A673 (cell line): ENCODE data around the gene RGP1. TPM values are rescaled to one million over a fixed set of nuclear protein-coding genes. Genes with fewer than 3 reads are reported as not detected.

Source experiments
- BruUV-seq: library from RNA; stranded (reverse); fragments of 400-500 nt; replicated peaks from 2 replicates; lab custom pipeline; 2021; lab: Mats Ljungman, UMichigan
- CTCF ChIA-PET: fragments of 300-600 bp; sonication (Branson Sonifier 250); formaldehyde crosslinking; loops from one replicate; lab custom pipeline; 2022; ENCODE audit warnings: antibody characterized with exemption; lab: Charles Lee
- POLR2A ChIA-PET: fragments of 300-600 bp; sonication (Branson Sonifier 250); formaldehyde crosslinking; loops from one replicate; lab custom pipeline; 2022; ENCODE audit warnings: antibody characterized with exemption; ENCODE audit not compliant: low non-redundant PET; lab: Charles Lee
- DNase-seq: peaks from one replicate; pipeline ENCODE4 v3.0.0-alpha.2; 2015; ENCODE audit warnings: low spot score
- H3K27ac ChIP-seq: fragments of 200-600 bp; sonication (generic); 2 replicates; pipeline ENCODE4 v1.5.1; 2016; ENCODE audit warnings: mixed run types, low read depth, mild to moderate bottlenecking, mixed read lengths, antibody characterized with exemption, low read length; ENCODE audit not compliant: poor library complexity, severe bottlenecking
- H3K27me3 ChIP-seq: fragments of 200-600 bp; sonication (generic); replicated peaks from 2 replicates; pipeline ENCODE4 v1.6.1; 2017; ENCODE audit warnings: mixed run types, low read depth, mild to moderate bottlenecking, mixed read lengths, antibody characterized with exemption, low read length; ENCODE audit not compliant: insufficient read depth, poor library complexity
- H3K36me3 ChIP-seq: fragments of 200-600 bp; sonication (generic); 2 replicates; pipeline ENCODE4 v1.6.1; 2016; ENCODE audit warnings: mixed run types, mild to moderate bottlenecking, mixed read lengths, antibody characterized with exemption, low read length; ENCODE audit not compliant: insufficient read depth, poor library complexity, severe bottlenecking
- H3K4me1 ChIP-seq: fragments of 200-600 bp; sonication (generic); 2 replicates; pipeline ENCODE4 v1.6.1; 2017; ENCODE audit warnings: mixed run types, mild to moderate bottlenecking, mixed read lengths, antibody characterized with exemption, low read length; ENCODE audit not compliant: insufficient read depth, poor library complexity, severe bottlenecking
- H3K4me3 ChIP-seq: fragments of 200-600 bp; sonication (generic); 2 replicates; pipeline ENCODE4 v1.5.1; 2016; ENCODE audit warnings: low read depth, mixed run types, mild to moderate bottlenecking, mixed read lengths, low read length; ENCODE audit not compliant: poor library complexity, severe bottlenecking
- H3K9me3 ChIP-seq: fragments of 200-600 bp; sonication (generic); 2 replicates; pipeline ENCODE4 v1.6.1; 2016; ENCODE audit warnings: mixed run types, low read depth, mild to moderate bottlenecking, mixed read lengths, antibody characterized with exemption, low read length; ENCODE audit not compliant: poor library complexity, severe bottlenecking
- EZH2 ChIP-seq: fragments of 200-600 bp; sonication (generic); IDR thresholded peaks from 2 replicates; pipeline ENCODE4 v1.6.1; 2017; ENCODE audit warnings: borderline replicate concordance, low read depth, mild to moderate bottlenecking, mixed read lengths, antibody characterized with exemption, low read length; ENCODE audit not compliant: poor library complexity, severe bottlenecking
- intact Hi-C: fragments of 100-400 bp; cut with micrococcal nuclease; formaldehyde crosslinking; loops from one replicate; pipeline ENCODE4 v1.10.0; 2022; ENCODE audit not compliant: unreplicated experiment
- total RNA-seq: library from RNA; stranded (reverse); gene quantifications from 2 replicates; pipeline ENCODE4 v1.2.3, GENCODE V29; 2021
- TF ChIP-seq, protein P1 (sequence below): fragments of 300-800, 200-600 bp; sonication (generic); conservative IDR thresholded peaks from 2 replicates; pipeline ENCODE4 v1.5.1; 2017; ENCODE audit warnings: low read depth, mild to moderate bottlenecking, antibody characterized with exemption, low read length, moderate library complexity, mixed read lengths

The RGP1 gene
- total RNA-seq, 1 experiment from 2014 or later, result 21.9 TPM

DNA sequence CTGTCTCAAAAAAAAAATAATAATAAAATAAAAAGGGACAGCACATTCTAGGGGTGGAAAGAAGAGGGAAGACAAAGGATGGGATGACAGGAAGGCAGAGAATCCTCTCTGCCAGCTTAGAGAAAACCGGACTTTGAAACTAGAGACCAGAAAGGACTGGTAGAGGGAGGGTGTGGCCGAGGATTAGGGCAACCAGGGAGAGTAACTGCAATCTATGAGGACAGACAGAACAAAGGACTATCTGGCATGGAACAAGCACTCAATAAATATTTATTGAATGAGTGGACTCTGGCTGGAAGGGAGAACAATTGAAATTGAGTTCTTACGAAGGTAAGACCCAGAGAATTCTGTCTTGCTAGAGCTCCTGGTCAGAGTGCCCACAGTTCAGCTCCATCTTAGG is 2.5 kb upstream of the RGP1 start:
- Histone ChIP-seq H3K27ac (no peak overlapping the region), H3K36me3 (peaks cover 29% of the 10 kb centered on the region), H3K4me1 (peaks cover 21% of the 10 kb centered on the region), H3K27me3 (no peaks in the 10 kb centered on the region), H3K4me3 (peak overlapping the region; percentile 96), H3K9me3 (no peaks in the 10 kb centered on the region)
- no TSS peak for BruUV-seq
- DNase-seq, result no peak
- intact Hi-C loops, result no loop called here
- no peak for TF ChIP-seq EZH2
- TF ChIP-seq, protein P1, sequence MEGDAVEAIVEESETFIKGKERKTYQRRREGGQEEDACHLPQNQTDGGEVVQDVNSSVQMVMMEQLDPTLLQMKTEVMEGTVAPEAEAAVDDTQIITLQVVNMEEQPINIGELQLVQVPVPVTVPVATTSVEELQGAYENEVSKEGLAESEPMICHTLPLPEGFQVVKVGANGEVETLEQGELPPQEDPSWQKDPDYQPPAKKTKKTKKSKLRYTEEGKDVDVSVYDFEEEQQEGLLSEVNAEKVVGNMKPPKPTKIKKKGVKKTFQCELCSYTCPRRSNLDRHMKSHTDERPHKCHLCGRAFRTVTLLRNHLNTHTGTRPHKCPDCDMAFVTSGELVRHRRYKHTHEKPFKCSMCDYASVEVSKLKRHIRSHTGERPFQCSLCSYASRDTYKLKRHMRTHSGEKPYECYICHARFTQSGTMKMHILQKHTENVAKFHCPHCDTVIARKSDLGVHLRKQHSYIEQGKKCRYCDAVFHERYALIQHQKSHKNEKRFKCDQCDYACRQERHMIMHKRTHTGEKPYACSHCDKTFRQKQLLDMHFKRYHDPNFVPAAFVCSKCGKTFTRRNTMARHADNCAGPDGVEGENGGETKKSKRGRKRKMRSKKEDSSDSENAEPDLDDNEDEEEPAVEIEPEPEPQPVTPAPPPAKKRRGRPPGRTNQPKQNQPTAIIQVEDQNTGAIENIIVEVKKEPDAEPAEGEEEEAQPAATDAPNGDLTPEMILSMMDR, result no peak
- POLR2A ChIA-PET, result no interaction called here
- CTCF ChIA-PET, result no interaction called here

DNA sequence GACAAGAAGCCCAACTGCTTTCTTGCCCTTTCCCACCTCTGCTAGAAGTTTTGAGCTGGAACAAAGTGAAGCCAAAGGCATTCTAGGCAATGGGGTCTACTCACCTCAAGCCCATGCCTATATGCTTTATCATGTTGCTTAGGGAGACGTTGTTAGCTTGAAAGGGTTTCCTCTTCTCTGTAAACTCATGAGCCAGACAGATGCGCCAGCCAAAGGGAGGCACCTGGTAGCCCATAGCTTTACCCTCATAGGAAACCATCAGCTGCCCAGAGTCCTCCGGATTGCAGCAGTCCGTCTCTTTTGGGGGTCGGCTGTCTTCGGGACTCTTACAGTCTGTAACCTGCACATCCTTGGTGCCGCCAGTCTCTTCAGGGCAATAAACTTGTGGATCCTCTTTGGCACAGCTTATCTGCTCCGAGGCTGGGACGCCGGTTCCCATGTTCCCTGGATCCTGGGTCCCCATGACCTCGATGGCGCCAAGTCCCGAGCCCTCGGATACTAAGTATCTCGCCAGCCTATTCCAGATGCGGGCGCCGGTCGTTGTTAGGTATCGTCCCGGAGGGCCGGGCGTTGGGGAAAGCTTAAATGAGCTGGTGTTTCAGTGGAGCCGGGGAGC is 737 bp upstream of the RGP1 start:
- no peaks in the 10 kb centered on the region for H3K9me3 ChIP-seq
- peaks cover 21% of the 10 kb centered on the region for H3K4me1 ChIP-seq
- peak overlapping the region; percentile 96 for H3K4me3 ChIP-seq
- POLR2A ChIA-PET, result interaction anchor here (0.6 to 0.8 kb wide), 2 partner anchors 15 to 16 kb away, joined by 5 to 8 read pairs; partner anchors contain the start of genes CREB3 and TLN1
- DNase-seq, result no peak
- H3K27ac ChIP-seq, result peak overlapping the region; percentile 81
- intact Hi-C loops, result no loop called here
- no TSS peak for BruUV-seq
- CTCF ChIA-PET, result interaction anchor here (0.6 to 1.2 kb wide), 2 partner anchors 12 to 56 kb away, joined by 3 to 4 read pairs; no protein-coding TSS in a partner anchor
- peaks cover 23% of the 10 kb centered on the region for H3K36me3 ChIP-seq
- H3K27me3 ChIP-seq, result no peaks in the 10 kb centered on the region
- TF ChIP-seq, protein P1, result no peak
- TF ChIP-seq EZH2, result no peak

DNA sequence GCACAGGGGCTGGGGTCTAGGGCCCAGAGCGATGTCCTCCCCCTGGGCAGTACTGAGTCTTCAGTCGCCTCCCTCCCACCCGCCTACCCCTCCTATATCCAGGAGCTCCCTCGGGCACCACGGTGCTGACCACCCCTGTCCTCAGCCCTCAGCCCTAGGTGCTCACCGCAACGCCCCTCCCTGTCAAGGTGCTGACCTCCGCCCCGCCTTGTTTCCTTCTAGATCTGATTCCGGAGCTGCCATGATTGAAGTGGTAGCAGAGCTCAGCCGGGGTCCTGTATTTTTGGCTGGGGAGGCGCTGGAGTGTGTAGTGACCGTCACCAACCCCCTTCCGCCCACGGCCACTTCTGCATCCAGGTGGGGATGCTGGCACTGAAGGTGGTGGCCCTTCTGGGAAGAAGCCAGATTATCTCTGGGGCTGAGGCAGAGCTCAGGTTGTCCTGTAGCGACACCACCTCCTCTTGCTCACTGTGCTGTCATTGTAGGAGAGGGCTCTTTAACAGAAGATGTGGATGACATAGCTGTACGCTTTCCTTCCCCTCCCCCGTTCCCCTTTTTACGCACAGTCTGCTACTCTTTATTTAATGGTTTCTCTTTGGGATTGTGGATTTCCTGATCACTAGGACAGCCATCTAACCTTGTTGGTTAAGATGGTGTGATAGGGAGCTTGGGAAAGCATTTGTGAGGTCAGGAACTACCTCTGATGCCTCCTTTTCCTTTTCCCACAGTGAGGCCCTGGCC is 598 bp downstream of the RGP1 start:
- intact Hi-C loops, result no loop called here
- TF ChIP-seq EZH2, result no peak
- TF ChIP-seq, protein P1, result no peak
- no peak for DNase-seq
- BruUV-seq, result no TSS peak
- no peaks in the 10 kb centered on the region for H3K27me3 ChIP-seq
- peaks cover 21% of the 10 kb centered on the region for H3K4me1 ChIP-seq
- peak overlapping the region; percentile 96 for H3K4me3 ChIP-seq
- H3K36me3 ChIP-seq, result peaks cover 12% of the 10 kb centered on the region
- no peaks in the 10 kb centered on the region for H3K9me3 ChIP-seq
- ChIA-PET CTCF (no interaction called here), POLR2A (no interaction called here)
- peak overlapping the region; percentile 81 for H3K27ac ChIP-seq
